Stomach smooth muscle (tissue), 2 donors: ENCODE data around the gene ZFYVE28.

ENCODE experiments used
- H3K27ac ChIP-seq: one replicate; pipeline ENCODE4 v1.7.0; 2013; ENCODE audit warnings: mild to moderate bottlenecking, low read length, inconsistent platforms
- H3K27me3 ChIP-seq, 2 donors: one replicate each; pipeline ENCODE4 v1.7.0; 2013; ENCODE audit warnings: low read length in 2 of 2; ENCODE audit not compliant: insufficient read depth in 2 of 2, control insufficient read depth in 1 of 2
- H3K36me3 ChIP-seq, 2 donors: one replicate each; pipeline ENCODE4 v1.7.0; 2013; ENCODE audit warnings: low read length in 2 of 2; ENCODE audit not compliant: control insufficient read depth in 2 of 2, insufficient read depth in 2 of 2
- H3K4me1 ChIP-seq: one replicate; pipeline ENCODE4 v1.7.0; 2013; ENCODE audit warnings: low read length; ENCODE audit not compliant: control insufficient read depth, insufficient read depth
- H3K4me3 ChIP-seq, 2 donors: one replicate each; pipeline ENCODE4 v1.7.0; 2013; ENCODE audit warnings: low read length in 2 of 2
- H3K9ac ChIP-seq, 2 donors: one replicate each; pipeline ENCODE4 v1.7.0; 2013; ENCODE audit warnings: low read length in 2 of 2, mild to moderate bottlenecking in 1 of 2
- H3K9me3 ChIP-seq, 2 donors: one replicate each; pipeline ENCODE4 v1.7.0; 2013; ENCODE audit warnings: low read length in 2 of 2; ENCODE audit not compliant: control insufficient read depth in 2 of 2
- donor health status: healthy.
- donor health status: Pancreatic carcinoma.

Gene ZFYVE28

GRCh38 chr4:2333916-2334644 lies 84.4 kb downstream of the ZFYVE28 start:
- Histone ChIP-seq H3K27me3 (no peaks in the 10 kb centered on the region), H3K36me3 (peaks cover 0 to 3% of the 10 kb centered on the region in 2 donors), H3K9ac (no peak overlapping the region), H3K4me1 (no peaks in the 10 kb centered on the region), H3K9me3 (no peaks in the 10 kb centered on the region), H3K27ac (no peak overlapping the region), H3K4me3 (no peak overlapping the region)

GRCh38 chr4:2333356-2333841 lies 85.0 kb downstream of the ZFYVE28 start:
- H3K4me3 ChIP-seq, result no peak overlapping the region
- peaks cover 0 to 5% of the 10 kb centered on the region in 2 donors for H3K9me3 ChIP-seq
- H3K9ac ChIP-seq, result no peak overlapping the region
- H3K27me3 ChIP-seq, result no peaks in the 10 kb centered on the region
- no peaks in the 10 kb centered on the region for H3K4me1 ChIP-seq
- H3K36me3 ChIP-seq, result peaks cover 0 to 3% of the 10 kb centered on the region in 2 donors
- no peak overlapping the region for H3K27ac ChIP-seq

- no peak overlapping the region for H3K4me3 ChIP-seq
These were observed 85.5 kb downstream of the ZFYVE28 start for GRCh38 chr4:2332976-2333319.

GRCh38 chr4:2332201-2332975 lies 86.1 kb downstream of the ZFYVE28 start:
- Histone ChIP-seq H3K9me3 (peaks cover 0 to 7% of the 10 kb centered on the region in 2 donors), H3K9ac (no peak overlapping the region), H3K27ac (no peak overlapping the region), H3K27me3 (no peaks in the 10 kb centered on the region), H3K4me3 (no peak overlapping the region), H3K36me3 (peaks cover 0 to 3% of the 10 kb centered on the region in 2 donors), H3K4me1 (no peaks in the 10 kb centered on the region)

More at GRCh38 chr4:2332976-2333319, 85.5 kb downstream of the ZFYVE28 start:
- Histone ChIP-seq H3K27ac (no peak overlapping the region), H3K4me1 (no peaks in the 10 kb centered on the region), H3K36me3 (peaks cover 0 to 3% of the 10 kb centered on the region in 2 donors), H3K9me3 (peaks cover 0 to 7% of the 10 kb centered on the region in 2 donors), H3K9ac (no peak overlapping the region), H3K27me3 (no peaks in the 10 kb centered on the region)

- Histone ChIP-seq H3K4me3 (no peak overlapping the region), H3K4me1 (no peaks in the 10 kb centered on the region), H3K9ac (no peak overlapping the region), H3K27ac (no peak overlapping the region), H3K9me3 (peaks cover 0 to 7% of the 10 kb centered on the region in 2 donors), H3K36me3 (peaks cover 0 to 2% of the 10 kb centered on the region in 2 donors), H3K27me3 (no peaks in the 10 kb centered on the region)
These were observed 86.8 kb downstream of the ZFYVE28 start for GRCh38 chr4:2331519-2332200.

- Histone ChIP-seq H3K4me3 (no peak overlapping the region), H3K9ac (no peak overlapping the region), H3K27me3 (no peaks in the 10 kb centered on the region), H3K9me3 (peaks cover 0 to 7% of the 10 kb centered on the region in 2 donors), H3K27ac (no peak overlapping the region), H3K36me3 (peaks cover 0 to 2% of the 10 kb centered on the region in 2 donors), H3K4me1 (no peaks in the 10 kb centered on the region)
These were observed 87.4 kb downstream of the ZFYVE28 start for GRCh38 chr4:2331043-2331420.

GRCh38 chr4:2330091-2331042 lies 88.1 kb downstream of the ZFYVE28 start:
- H3K9me3 ChIP-seq, result peaks cover 0 to 7% of the 10 kb centered on the region in 2 donors
- H3K9ac ChIP-seq, result no peak overlapping the region
- no peak overlapping the region for H3K27ac ChIP-seq

GRCh38 chr4:2327579-2327978 lies 90.9 kb downstream of the ZFYVE28 start:
- Histone ChIP-seq H3K9ac (no peak overlapping the region), H3K9me3 (peaks cover 0 to 11% of the 10 kb centered on the region in 2 donors), H3K4me1 (no peaks in the 10 kb centered on the region), H3K4me3 (no peak overlapping the region), H3K27me3 (no peaks in the 10 kb centered on the region), H3K27ac (no peak overlapping the region), H3K36me3 (no peaks in the 10 kb centered on the region)

More at GRCh38 chr4:2330091-2331042, 88.1 kb downstream of the ZFYVE28 start:
- H3K4me1 ChIP-seq, result no peaks in the 10 kb centered on the region
- H3K4me3 ChIP-seq, result no peak overlapping the region
- no peaks in the 10 kb centered on the region for H3K36me3 ChIP-seq
- no peaks in the 10 kb centered on the region for H3K27me3 ChIP-seq

- no peak overlapping the region for H3K27ac ChIP-seq
- peaks cover 0 to 11% of the 10 kb centered on the region in 2 donors for H3K9me3 ChIP-seq
- no peaks in the 10 kb centered on the region for H3K36me3 ChIP-seq
- no peaks in the 10 kb centered on the region for H3K4me1 ChIP-seq
- no peak overlapping the region for H3K4me3 ChIP-seq
- H3K9ac ChIP-seq, result no peak overlapping the region
- no peaks in the 10 kb centered on the region for H3K27me3 ChIP-seq
These were observed 93.6 kb downstream of the ZFYVE28 start for GRCh38 chr4:2324891-2325290.

- Histone ChIP-seq H3K4me3 (no peak overlapping the region), H3K36me3 (no peaks in the 10 kb centered on the region), H3K27ac (no peak overlapping the region), H3K27me3 (no peaks in the 10 kb centered on the region), H3K4me1 (no peaks in the 10 kb centered on the region), H3K9ac (no peak overlapping the region), H3K9me3 (peaks cover 0 to 4% of the 10 kb centered on the region in 2 donors)
These were observed 95.6 kb downstream of the ZFYVE28 start for GRCh38 chr4:2322841-2323240.
